ENCODE results near the gene OR6S1.
A peak's percentile ranks its signal among the peaks of the same experiment; 100 is the strongest.

Gene OR6S1

GRCh38 chr14:20681348-20682126, 40.0 kb upstream of the OR6S1 start:
- TF ChIP-seq, protein P1, sequence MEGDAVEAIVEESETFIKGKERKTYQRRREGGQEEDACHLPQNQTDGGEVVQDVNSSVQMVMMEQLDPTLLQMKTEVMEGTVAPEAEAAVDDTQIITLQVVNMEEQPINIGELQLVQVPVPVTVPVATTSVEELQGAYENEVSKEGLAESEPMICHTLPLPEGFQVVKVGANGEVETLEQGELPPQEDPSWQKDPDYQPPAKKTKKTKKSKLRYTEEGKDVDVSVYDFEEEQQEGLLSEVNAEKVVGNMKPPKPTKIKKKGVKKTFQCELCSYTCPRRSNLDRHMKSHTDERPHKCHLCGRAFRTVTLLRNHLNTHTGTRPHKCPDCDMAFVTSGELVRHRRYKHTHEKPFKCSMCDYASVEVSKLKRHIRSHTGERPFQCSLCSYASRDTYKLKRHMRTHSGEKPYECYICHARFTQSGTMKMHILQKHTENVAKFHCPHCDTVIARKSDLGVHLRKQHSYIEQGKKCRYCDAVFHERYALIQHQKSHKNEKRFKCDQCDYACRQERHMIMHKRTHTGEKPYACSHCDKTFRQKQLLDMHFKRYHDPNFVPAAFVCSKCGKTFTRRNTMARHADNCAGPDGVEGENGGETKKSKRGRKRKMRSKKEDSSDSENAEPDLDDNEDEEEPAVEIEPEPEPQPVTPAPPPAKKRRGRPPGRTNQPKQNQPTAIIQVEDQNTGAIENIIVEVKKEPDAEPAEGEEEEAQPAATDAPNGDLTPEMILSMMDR (IDR thresholded peaks at IDR 0.05; ENCODE audit: borderline replicate concordance, control extremely low read depth, extremely low read depth, insufficient read depth, missing control alignments), result no peak
- in situ Hi-C loops (cut with MboI; ENCODE audit: low sequenced_read_pairs, unreplicated experiment), result loop anchor here (10.0 kb wide), 2 partner anchors 47 to 357 kb away; no protein-coding TSS in a partner anchor

DNA sequence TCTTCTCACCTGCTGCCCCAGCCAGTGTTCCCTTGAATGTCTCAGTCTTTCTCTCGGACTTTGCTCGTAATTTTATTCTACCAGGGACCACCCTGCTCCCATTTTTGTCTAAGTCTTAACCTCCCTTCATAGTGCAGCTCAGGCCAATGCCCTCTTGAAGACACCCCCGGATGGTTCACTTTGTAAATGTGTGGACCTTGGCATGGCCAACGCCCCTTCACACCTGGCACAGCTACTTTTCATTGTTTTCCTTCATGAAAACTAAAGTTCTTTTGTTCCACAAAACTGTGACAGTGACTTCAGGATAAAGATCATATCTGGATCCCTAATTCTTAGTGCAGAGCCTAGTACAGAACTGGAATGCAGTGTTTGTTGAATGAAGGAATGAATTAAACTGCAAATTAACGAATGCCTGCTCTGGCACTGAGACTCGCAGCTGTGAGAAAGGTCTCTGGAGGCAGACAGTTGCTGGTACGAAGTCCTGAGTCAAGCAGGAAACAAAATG, 39.4 kb upstream of the OR6S1 start:
- TF ChIP-seq, protein P1 (IDR thresholded peaks at IDR 0.05; ENCODE audit: borderline replicate concordance, control extremely low read depth, extremely low read depth, insufficient read depth, missing control alignments), result no peak
- peak; percentile 63 for DNase-seq (ENCODE audit: low spot score)
- in situ Hi-C loops (cut with MboI; ENCODE audit: low sequenced_read_pairs, unreplicated experiment), result loop anchor here (10.0 kb wide), 2 partner anchors 46 to 356 kb away; no protein-coding TSS in a partner anchor

More at GRCh38 chr14:20681348-20682126, 40.0 kb upstream of the OR6S1 start:
- DNase-seq (ENCODE audit: low spot score), result peak; percentile 62

DNA sequence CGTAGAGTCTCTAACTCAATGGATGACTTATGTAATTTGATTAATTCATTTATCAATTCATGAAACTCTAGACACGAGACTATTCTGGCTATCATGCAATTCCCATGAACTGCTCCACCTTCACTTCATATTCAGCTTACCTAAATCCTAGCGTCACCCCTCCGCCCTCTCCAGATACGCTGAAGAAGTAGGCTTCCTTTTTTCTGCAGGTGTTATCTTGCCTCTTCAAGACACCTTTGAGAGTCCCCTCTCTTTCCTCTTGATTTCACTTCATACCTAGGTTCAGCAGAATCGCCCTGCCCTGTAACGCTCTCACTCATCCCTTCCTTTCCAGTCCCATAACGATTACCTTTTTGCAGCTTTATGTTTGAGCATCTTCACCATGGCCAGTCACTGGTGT, 38.9 kb upstream of the OR6S1 start:
- no peak for DNase-seq (ENCODE audit: low spot score)
- in situ Hi-C loops (cut with MboI; ENCODE audit: low sequenced_read_pairs, unreplicated experiment), result loop anchor here (10.0 kb wide), 2 partner anchors 46 to 356 kb away; no protein-coding TSS in a partner anchor
- TF ChIP-seq, protein P1 (IDR thresholded peaks at IDR 0.05; ENCODE audit: borderline replicate concordance, control extremely low read depth, extremely low read depth, insufficient read depth, missing control alignments), result no peak

GRCh38 chr14:20679907-20680306, 38.4 kb upstream of the OR6S1 start:
- peak; percentile 28 for DNase-seq (ENCODE audit: low spot score)
- in situ Hi-C loops (cut with MboI; ENCODE audit: low sequenced_read_pairs, unreplicated experiment), result loop anchor here (10.0 kb wide), 2 partner anchors 45 to 355 kb away; no protein-coding TSS in a partner anchor
- TF ChIP-seq, protein P1 (IDR thresholded peaks at IDR 0.05; ENCODE audit: borderline replicate concordance, control extremely low read depth, extremely low read depth, insufficient read depth, missing control alignments), result no peak

DNA sequence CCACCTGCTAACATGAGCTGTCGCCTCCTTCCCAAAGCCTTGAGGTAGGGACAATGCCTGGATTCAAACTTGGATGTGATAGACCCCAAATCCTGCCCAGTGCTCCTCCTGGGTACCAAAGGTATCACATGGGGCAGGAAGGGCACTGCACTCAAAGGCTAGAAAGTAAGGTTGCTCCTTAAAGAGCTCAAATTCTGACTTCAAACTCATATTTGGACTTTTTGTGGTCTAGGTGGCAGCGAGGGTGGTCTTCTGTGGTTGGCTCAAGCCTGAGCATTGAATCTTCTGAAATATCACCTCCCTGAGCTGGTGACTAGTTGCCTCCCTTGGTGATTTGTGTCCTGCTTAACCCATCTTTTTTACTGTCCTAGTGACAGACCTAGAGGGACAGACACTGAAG, 34.6 kb upstream of the OR6S1 start:
- in situ Hi-C loops (cut with MboI; ENCODE audit: low sequenced_read_pairs, unreplicated experiment), result no loop called here
- TF ChIP-seq, protein P1 (IDR thresholded peaks at IDR 0.05; ENCODE audit: borderline replicate concordance, control extremely low read depth, extremely low read depth, insufficient read depth, missing control alignments), result no peak
- no peak for DNase-seq (ENCODE audit: low spot score)

GRCh38 chr14:20675669-20676068, 34.2 kb upstream of the OR6S1 start:
- TF ChIP-seq, protein P1 (IDR thresholded peaks at IDR 0.05; ENCODE audit: borderline replicate concordance, control extremely low read depth, extremely low read depth, insufficient read depth, missing control alignments), result no peak
- in situ Hi-C loops (cut with MboI; ENCODE audit: low sequenced_read_pairs, unreplicated experiment), result no loop called here
- peak; percentile 43 for DNase-seq (ENCODE audit: low spot score)
